Testis (tissue), 3 donors: Measurements from ENCODE around the gene WASF2. TPM values are rescaled to one million over a fixed set of nuclear protein-coding genes. Genes with fewer than 3 reads are reported as not detected.
A peak's percentile ranks its signal among the peaks of the same experiment; 100 is the strongest.
"Not testable (repeated sequence)": the region's sequence is repeated elsewhere in the genome, so short reads cannot be mapped to it uniquely, and the experiment has no call there.

Experiments used
- DNase-seq: peaks from one replicate; pipeline ENCODE4 v3.0.0-alpha.2; 2019
- H3K27ac ChIP-seq, 2 donors: fragments of 200-600 bp; sonication (generic); one replicate each; pipeline ENCODE4 v1.5.1; 2019
- H3K27me3 ChIP-seq: fragments of 200-600 bp; sonication (generic); one replicate; pipeline ENCODE4 v1.5.1; 2019
- H3K36me3 ChIP-seq: fragments of 200-600 bp; sonication (generic); one replicate; pipeline ENCODE4 v1.5.1; 2017; ENCODE audit warnings: low read depth; ENCODE audit errors: missing control alignments
- H3K4me1 ChIP-seq: fragments of 200-600 bp; sonication (generic); one replicate; pipeline ENCODE4 v1.5.1; 2019
- H3K4me3 ChIP-seq, 2 donors: fragments of 200-600 bp; sonication (generic); one replicate each; pipeline ENCODE4 v1.5.1; 2017 to 2019
- H3K9me3 ChIP-seq: fragments of 200-600 bp; sonication (generic); one replicate; pipeline ENCODE4 v1.5.1; 2017
- CTCF ChIP-seq, 3 experiments: fragments of 450-650 bp in 2 of 3; fragments of 200-600 bp in 1 of 3; sonication (generic) in 1 of 3; IDR thresholded peaks; one replicate each; pipeline ENCODE4 v1.5.1; 2016 to 2019; ENCODE audit warnings: antibody characterized with exemption in 3 of 3, mild to moderate bottlenecking in 2 of 3, moderate library complexity in 1 of 3
- POLR2A ChIP-seq: fragments of 450-650 bp; IDR thresholded peaks from one replicate; pipeline ENCODE4 v1.6.1; 2017; ENCODE audit warnings: antibody characterized with exemption, mild to moderate bottlenecking, moderate library complexity
- WGBS, 2 donors: methylation state at CpG; one replicate each; pipeline ENCODE4 v1.1.5; 2018; 5-methylcytosine and 5-hydroxymethylcytosine counted together
- intact Hi-C: fragments of 100-400 bp; cut with DNase I; formaldehyde crosslinking; loops from one replicate; pipeline ENCODE4 v1.15.1; 2023; ENCODE audit warnings: low total_unique reads
- polyA plus RNA-seq: library from polyadenylated mRNA; stranded (reverse); fragments of 350-450 nt; fragmentation: Illumina TruSeq; extraction: RNeasy Lipid Tissue Mini Kit (QIAGEN cat#74804); gene quantifications from one replicate; pipeline ENCODE4 v1.2.3, GENCODE V29; 2014; ENCODE audit warnings: low read depth, low replicate concordance; ENCODE audit not compliant: insufficient read depth
- total RNA-seq, 2 donors: library from RNA; depleted of rRNA; stranded (reverse); fragments of >200 nt; gene quantifications; one replicate each; pipeline ENCODE4 v1.2.3, GENCODE V29; 2016

Gene WASF2
- total and polyA plus RNA-seq, 3 donors from 2014 or later: 57.8 to 128 (median 58.0) TPM

- TF ChIP-seq CTCF (IDR thresholded peaks at IDR 0.05) (no peak), POLR2A (no peak)
- Histone ChIP-seq H3K4me1 (peaks cover 5% of the 10 kb centered on the region), H3K36me3 (no peaks in the 10 kb centered on the region), H3K27ac (no peak overlapping the region), H3K27me3 (no peaks in the 10 kb centered on the region), H3K9me3 (no peaks in the 10 kb centered on the region), H3K4me3 (no peak overlapping the region)
- 95 to 96% methylated on average over 4 of the region's 4 CpGs for WGBS, 2 donors
- intact Hi-C loops: loop anchor here (10.0 kb wide), 1 partner anchor 92 kb away; no protein-coding TSS in a partner anchor
- DNase-seq: no peak
These were observed 77.5 kb downstream of the WASF2 start for GRCh38 chr1:27412502-27412901.

- H3K9me3 ChIP-seq: no peaks in the 10 kb centered on the region
- no peak for DNase-seq
- no peak overlapping the region for H3K27ac ChIP-seq
- 89 to 90% methylated on average over 2 of the region's 2 CpGs for WGBS, 2 donors
- H3K4me3 ChIP-seq: no peak overlapping the region
- no peaks in the 10 kb centered on the region for H3K36me3 ChIP-seq
- H3K4me1 ChIP-seq: peaks cover 8% of the 10 kb centered on the region
- no peaks in the 10 kb centered on the region for H3K27me3 ChIP-seq
- intact Hi-C loops: loop anchor here (10.0 kb wide), 1 partner anchor 94 kb away; no protein-coding TSS in a partner anchor
- TF ChIP-seq POLR2A: no peak
- TF ChIP-seq CTCF (IDR thresholded peaks at IDR 0.05): no peak
These were observed 79.3 kb downstream of the WASF2 start for GRCh38 chr1:27410709-27411108.

GRCh38 chr1:27409669-27410068, 80.3 kb downstream of the WASF2 start:
- 91 to 92% methylated on average over 11 of the region's 11 CpGs for WGBS, 2 donors
- H3K36me3 ChIP-seq: no peaks in the 10 kb centered on the region
- intact Hi-C loops: loop anchor here (10.0 kb wide), 1 partner anchor 95 kb away; no protein-coding TSS in a partner anchor
- DNase-seq: no peak
- no peak overlapping the region for H3K27ac ChIP-seq
- TF ChIP-seq POLR2A (no peak), CTCF (IDR thresholded peaks at IDR 0.05) (no peak)
- H3K9me3 ChIP-seq: no peaks in the 10 kb centered on the region
- H3K4me3 ChIP-seq: no peak overlapping the region
- no peaks in the 10 kb centered on the region for H3K27me3 ChIP-seq
- peaks cover 11% of the 10 kb centered on the region for H3K4me1 ChIP-seq

GRCh38 chr1:27408151-27408550, 81.8 kb downstream of the WASF2 start:
- intact Hi-C loops: no loop called here
- DNase-seq: no peak
- Histone ChIP-seq H3K9me3 (no peaks in the 10 kb centered on the region), H3K36me3 (no peaks in the 10 kb centered on the region), H3K27me3 (no peaks in the 10 kb centered on the region), H3K4me3 (no peak overlapping the region), H3K4me1 (peaks cover 18% of the 10 kb centered on the region), H3K27ac (no peak overlapping the region)
- WGBS, 2 donors: 90 to 94% methylated on average over 9 of the region's 9 CpGs
- TF ChIP-seq CTCF (IDR thresholded peaks at IDR 0.05) (no peak), POLR2A (no peak)

- H3K27me3 ChIP-seq, intact Hi-C loops, H3K9me3 ChIP-seq, DNase-seq, H3K36me3 ChIP-seq, H3K4me3 ChIP-seq: not testable (repeated sequence)
- Histone ChIP-seq H3K27ac (peak overlapping the region in 1 of 2 donors; percentile 71), H3K4me1 (peaks cover 31% of the 10 kb centered on the region)
- WGBS, 2 donors: 89 to 95% methylated on average over 2 of the region's 2 CpGs
These were observed 83.2 kb downstream of the WASF2 start for GRCh38 chr1:27406791-27407190.
